MCF 10A (cell line): Measurements from ENCODE around the gene GGA3. TPM values are rescaled to one million over a fixed set of nuclear protein-coding genes. Genes with fewer than 3 reads are reported as not detected.
"Not testable (repeated sequence)": the region's sequence is repeated elsewhere in the genome, so short reads cannot be mapped to it uniquely, and the experiment has no call there.

Source experiments
- BruUV-seq: library from RNA; stranded (reverse); fragments of 400-500 nt; replicated peaks from 2 replicates; lab custom pipeline; 2021; lab: Mats Ljungman, UMichigan
- CTCF ChIA-PET: fragments of 300-600 bp; sonication (Branson Sonifier 250); formaldehyde crosslinking; extraction: SDS; loops from one replicate; lab custom pipeline; 2021; ENCODE audit warnings: antibody characterized with exemption, inconsistent platforms; lab: Yijun Ruan, JAX
- POLR2A ChIA-PET: fragments of 300-600, 350-650 bp; sonication (Branson Sonifier 250); formaldehyde crosslinking; extraction: SDS; loops from one replicate; lab custom pipeline; 2020; ENCODE audit warnings: antibody characterized with exemption, inconsistent platforms; lab: Yijun Ruan, JAX
- DNase-seq: peaks from one replicate; pipeline ENCODE4 v3.0.0-alpha.2; 2018; ENCODE audit not compliant: unreplicated experiment
- H3K27ac Mint-ChIP-seq: one replicate; pipeline ENCODE4 v1.8.0; 2022; ENCODE audit warnings: mild to moderate bottlenecking, low read depth, mixed read lengths; ENCODE audit not compliant: unreplicated experiment
- H3K27me3 Mint-ChIP-seq: one replicate; pipeline ENCODE4 v1.8.0; 2022; ENCODE audit warnings: mixed read lengths; ENCODE audit not compliant: insufficient read depth, unreplicated experiment
- H3K36me3 Mint-ChIP-seq: one replicate; pipeline ENCODE4 v1.8.0; 2022; ENCODE audit warnings: mild to moderate bottlenecking, moderate library complexity, mixed read lengths; ENCODE audit not compliant: insufficient read depth, unreplicated experiment
- H3K4me1 Mint-ChIP-seq: one replicate; pipeline ENCODE4 v1.8.0; 2022; ENCODE audit warnings: mixed read lengths; ENCODE audit not compliant: insufficient read depth, unreplicated experiment
- H3K4me3 Mint-ChIP-seq: one replicate; pipeline ENCODE4 v1.8.0; 2022; ENCODE audit warnings: mild to moderate bottlenecking, moderate library complexity, mixed read lengths; ENCODE audit not compliant: unreplicated experiment
- H3K9me3 Mint-ChIP-seq: one replicate; pipeline ENCODE4 v1.8.0; 2022; ENCODE audit warnings: mixed read lengths; ENCODE audit not compliant: unreplicated experiment
- CTCF ChIP-seq: fragments of 200-600 bp; IDR thresholded peaks from one replicate; pipeline ENCODE4 v1.8.0; 2022; ENCODE audit warnings: antibody characterized with exemption, mild to moderate bottlenecking; ENCODE audit not compliant: unreplicated experiment
- intact Hi-C: fragments of 100-400 bp; cut with micrococcal nuclease; formaldehyde crosslinking; loops from 2 replicates; pipeline ENCODE4 v1.14.1; 2022
- total RNA-seq: library from RNA; stranded (reverse); gene quantifications from 2 replicates; pipeline ENCODE4 v1.2.3, GENCODE V29; 2022

Gene GGA3
- total RNA-seq, 1 experiment from 2014 or later = 32.7 TPM

DNA sequence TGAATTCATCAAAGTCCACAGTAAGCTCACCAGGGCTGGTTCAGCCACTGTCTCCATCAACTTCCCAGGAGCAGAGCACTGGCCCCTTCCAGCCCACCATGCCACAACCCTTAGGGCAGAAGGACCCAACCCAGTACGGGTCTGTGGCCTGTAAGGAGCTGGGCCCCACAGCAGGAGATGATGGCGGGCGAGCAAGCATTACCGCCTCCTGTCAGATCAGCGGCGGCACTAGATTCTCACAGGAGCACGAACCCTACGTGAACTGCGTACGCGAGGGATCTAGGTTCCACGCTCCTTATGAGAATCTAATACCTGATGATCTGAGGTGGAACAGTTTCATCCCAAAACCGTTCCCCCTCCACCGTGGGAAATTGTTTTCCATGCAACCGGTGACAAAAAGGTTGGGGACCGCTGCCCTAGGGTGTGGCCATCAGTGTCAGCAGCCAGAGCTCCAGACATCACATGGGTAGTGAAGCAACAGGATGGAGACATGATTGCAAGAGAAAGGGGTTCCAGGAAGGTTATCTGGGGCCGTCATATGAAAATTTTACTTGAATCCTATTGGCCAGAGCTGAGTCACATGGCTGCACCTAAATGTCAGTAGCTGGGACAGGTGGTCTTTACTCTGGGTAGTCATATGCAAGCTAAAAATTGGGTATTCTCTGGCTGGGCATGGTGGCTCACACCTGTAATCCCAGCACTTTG is 40.2 kb upstream of the GGA3 start:
- BruUV-seq = no TSS peak
- H3K4me3 Mint-ChIP-seq = no peak overlapping the region
- no peaks in the 10 kb centered on the region for H3K4me1 Mint-ChIP-seq
- no peaks in the 10 kb centered on the region for H3K27me3 Mint-ChIP-seq
- intact Hi-C loops = no loop called here
- no peaks in the 10 kb centered on the region for H3K36me3 Mint-ChIP-seq
- DNase-seq = no peak
- no peak for TF ChIP-seq CTCF
- CTCF ChIA-PET = interaction anchor here (1.6 kb wide), 1 partner anchor 21 kb away, joined by 5 read pairs; no protein-coding TSS in a partner anchor
- no peak overlapping the region for H3K27ac Mint-ChIP-seq
- H3K9me3 Mint-ChIP-seq = no peaks in the 10 kb centered on the region
- POLR2A ChIA-PET = no interaction called here

DNA sequence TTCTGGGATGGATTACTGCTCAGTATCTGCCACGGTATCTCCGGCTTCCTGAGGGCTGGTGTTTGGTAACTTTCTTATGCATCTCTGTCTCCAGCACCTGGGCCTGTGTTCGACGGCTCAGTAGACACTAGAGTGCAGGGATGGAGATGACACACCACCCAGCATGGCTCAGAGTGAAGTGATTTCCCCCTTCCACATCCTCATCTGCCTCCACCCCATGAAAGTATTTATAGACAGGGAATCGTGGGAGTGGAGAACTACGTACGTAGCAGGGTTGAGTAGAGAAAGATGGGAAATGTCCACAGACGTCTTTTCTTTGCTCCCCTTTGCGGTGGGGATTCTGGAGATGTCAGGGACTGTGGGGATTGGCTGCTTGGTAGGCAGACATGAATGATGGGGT is 39.6 kb upstream of the GGA3 start:
- no peaks in the 10 kb centered on the region for H3K27me3 Mint-ChIP-seq
- TF ChIP-seq CTCF = no peak
- no peak for DNase-seq
- ChIA-PET POLR2A (no interaction called here), CTCF (no interaction called here)
- no peaks in the 10 kb centered on the region for H3K4me1 Mint-ChIP-seq
- H3K36me3 Mint-ChIP-seq = no peaks in the 10 kb centered on the region
- BruUV-seq = no TSS peak
- H3K27ac Mint-ChIP-seq = no peak overlapping the region
- no peaks in the 10 kb centered on the region for H3K9me3 Mint-ChIP-seq
- intact Hi-C loops = no loop called here
- no peak overlapping the region for H3K4me3 Mint-ChIP-seq

DNA sequence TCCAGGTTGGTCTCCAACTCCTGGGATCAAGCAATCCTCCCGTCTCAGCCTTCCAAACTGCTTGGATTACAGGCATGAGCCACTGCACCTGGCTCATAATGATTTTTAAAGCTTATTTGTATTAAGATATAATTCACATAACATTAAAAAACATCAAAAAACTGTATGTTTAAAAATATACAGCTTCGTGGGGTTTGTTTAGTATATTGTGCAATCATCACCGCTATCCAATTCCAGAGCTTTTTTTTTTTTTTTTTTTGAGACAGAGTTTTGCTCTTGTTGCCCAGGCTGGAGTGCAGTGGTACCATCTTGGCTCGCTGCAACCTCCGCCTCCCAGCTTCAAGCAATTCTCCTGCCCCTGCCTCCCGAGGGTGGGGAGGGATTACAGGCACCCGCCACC is 38.9 kb upstream of the GGA3 start:
- Mint-ChIP-seq H3K4me1 (no peaks in the 10 kb centered on the region), H3K4me3 (no peak overlapping the region), H3K9me3 (no peaks in the 10 kb centered on the region), H3K36me3 (no peaks in the 10 kb centered on the region), H3K27ac (no peak overlapping the region), H3K27me3 (no peaks in the 10 kb centered on the region)
- intact Hi-C loops = no loop called here
- no peak for TF ChIP-seq CTCF
- POLR2A ChIA-PET = interaction anchor here (0.6 to 1.3 kb wide), 2 partner anchors 10 to 11 kb away, joined by 3 to 6 read pairs; partner anchors contain the start of gene SLC25A19
- DNase-seq = no peak
- no TSS peak for BruUV-seq
- CTCF ChIA-PET = no interaction called here

DNA sequence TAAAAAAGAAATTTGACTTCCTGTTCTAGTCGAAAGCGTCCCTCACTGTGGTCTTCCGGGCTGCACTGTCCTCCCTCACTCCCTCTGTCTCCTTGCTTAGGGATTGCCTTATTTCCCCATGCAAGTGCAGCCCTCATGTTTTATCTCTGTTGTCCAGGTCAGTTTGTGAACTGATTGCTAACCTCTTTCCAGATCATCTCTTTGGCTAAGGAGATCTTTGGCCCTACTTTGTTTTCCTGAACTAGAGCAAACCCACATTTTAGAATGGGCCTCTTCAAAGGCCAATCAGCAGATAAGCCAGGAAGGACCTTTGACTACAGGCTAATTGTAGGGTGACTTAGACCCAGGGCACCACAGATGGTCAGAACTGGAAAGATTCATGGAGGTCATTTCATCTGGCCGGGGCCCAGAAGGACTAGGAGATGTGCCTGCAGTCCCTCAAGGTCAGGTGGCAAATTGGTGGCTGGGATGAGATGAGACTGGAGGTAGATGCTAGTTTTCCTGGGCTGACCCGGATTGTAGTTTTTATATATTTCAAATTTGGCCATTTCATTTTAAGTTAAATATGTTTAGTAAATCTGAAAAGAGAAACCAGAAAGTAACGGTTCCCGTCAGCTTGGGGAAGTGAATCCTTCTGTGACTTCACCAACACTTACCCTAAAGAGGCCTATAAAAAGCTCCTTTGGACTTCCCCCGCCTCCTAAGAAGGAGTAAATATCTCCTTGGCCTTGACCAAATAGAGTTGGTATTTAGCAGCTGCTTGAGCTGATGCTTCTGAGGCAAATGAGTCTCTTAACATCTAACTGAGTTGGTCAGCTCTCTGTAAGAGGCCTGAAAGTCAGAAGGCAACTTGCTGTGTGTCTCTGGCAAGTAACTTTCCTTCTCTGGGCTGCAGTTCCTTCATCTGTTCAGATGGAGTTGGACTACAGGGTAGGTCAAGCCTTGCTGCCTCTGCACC is 34.1 kb upstream of the GGA3 start:
- no peaks in the 10 kb centered on the region for H3K9me3 Mint-ChIP-seq
- DNase-seq = no peak
- H3K36me3 Mint-ChIP-seq = peaks cover 5% of the 10 kb centered on the region
- H3K4me3 Mint-ChIP-seq = no peak overlapping the region
- no TSS peak for BruUV-seq
- no peaks in the 10 kb centered on the region for H3K4me1 Mint-ChIP-seq
- ChIA-PET CTCF (interaction anchor here (1.8 kb wide), 1 partner anchor 25 kb away, joined by 7 read pairs; the partner anchor contains the start of gene MIF4GD), POLR2A (interaction anchor here (0.7 kb wide), 1 partner anchor 18 kb away, joined by 3 read pairs; no protein-coding TSS in a partner anchor)
- intact Hi-C loops = no loop called here
- TF ChIP-seq CTCF = no peak
- H3K27me3 Mint-ChIP-seq = no peaks in the 10 kb centered on the region
- H3K27ac Mint-ChIP-seq = no peak overlapping the region

DNA sequence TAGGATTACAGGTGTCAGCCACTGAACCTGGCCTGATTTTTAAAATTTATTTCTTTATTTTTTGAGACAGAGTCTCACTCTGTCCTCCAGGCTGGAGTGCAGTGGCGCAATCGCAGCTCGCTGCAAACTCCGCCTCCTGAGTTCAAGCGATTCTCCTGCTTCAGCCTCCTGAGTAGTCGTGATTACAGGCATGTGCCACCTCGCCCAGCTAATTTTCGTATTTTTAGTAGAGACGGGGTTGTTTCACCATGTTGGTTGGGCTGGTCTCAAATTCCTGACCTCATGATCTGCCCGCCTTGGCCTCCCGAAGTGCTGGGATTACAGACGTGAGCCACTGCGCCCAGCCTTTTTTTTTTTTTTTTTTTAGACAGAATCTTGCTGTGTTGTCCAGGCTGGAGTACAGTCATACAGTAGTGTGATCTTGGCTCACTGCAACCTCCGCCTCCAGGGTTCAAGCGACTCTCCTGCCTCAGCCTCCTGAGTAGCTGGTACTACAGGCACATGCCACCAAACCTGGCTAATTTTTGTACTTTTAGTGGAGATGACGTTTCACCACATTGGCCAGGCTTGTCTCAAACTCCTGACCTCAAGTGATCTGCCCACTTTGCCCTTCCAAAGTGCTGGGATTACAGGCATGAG is 31.5 kb upstream of the GGA3 start:
- H3K4me1 Mint-ChIP-seq, H3K27me3 Mint-ChIP-seq, H3K9me3 Mint-ChIP-seq, CTCF ChIA-PET, DNase-seq, H3K27ac Mint-ChIP-seq, BruUV-seq, H3K36me3 Mint-ChIP-seq, intact Hi-C loops, H3K4me3 Mint-ChIP-seq: not testable (repeated sequence)
- POLR2A ChIA-PET = interaction anchor here (0.6 to 5.7 kb wide), 3 partner anchors 23 to 70 kb away, joined by 3 to 96 read pairs (median 3); partner anchors contain the start of gene MIF4GD
